Stimulated activated CD8-positive, alpha-beta memory T cell treated with anti-CD3 and anti-CD28 coated beads, Interleukin-7, amount 100 ng/mL, for 1 hour (primary cell): ENCODE results near the gene PICALM.

Source experiments
- DNase-seq, 2 donors: peaks; one replicate each; pipeline ENCODE4 v3.0.0-alpha.2; 2020; ENCODE audit warnings: low read depth in 2 of 2

PICALM gene

DNA sequence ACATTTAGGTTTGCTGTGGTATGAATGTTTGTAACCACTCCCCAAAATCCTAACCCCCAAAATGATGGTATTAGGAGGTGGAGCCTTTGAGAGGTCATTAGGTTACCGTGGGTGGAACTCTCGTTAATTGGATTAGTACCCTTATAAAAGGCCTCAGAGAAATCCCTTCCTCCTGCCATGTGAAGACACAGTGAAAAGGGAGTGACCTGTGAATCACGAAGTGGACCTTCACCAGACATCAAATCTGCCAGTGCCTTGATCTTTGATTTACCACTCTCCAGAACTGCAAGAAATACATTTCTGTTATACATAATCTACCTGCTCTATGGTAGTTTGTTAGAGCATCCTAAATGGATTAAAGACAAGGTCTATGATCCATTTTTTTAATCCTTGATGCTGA is 12.6 kb upstream of the PICALM start:
- no peak for DNase-seq

DNA sequence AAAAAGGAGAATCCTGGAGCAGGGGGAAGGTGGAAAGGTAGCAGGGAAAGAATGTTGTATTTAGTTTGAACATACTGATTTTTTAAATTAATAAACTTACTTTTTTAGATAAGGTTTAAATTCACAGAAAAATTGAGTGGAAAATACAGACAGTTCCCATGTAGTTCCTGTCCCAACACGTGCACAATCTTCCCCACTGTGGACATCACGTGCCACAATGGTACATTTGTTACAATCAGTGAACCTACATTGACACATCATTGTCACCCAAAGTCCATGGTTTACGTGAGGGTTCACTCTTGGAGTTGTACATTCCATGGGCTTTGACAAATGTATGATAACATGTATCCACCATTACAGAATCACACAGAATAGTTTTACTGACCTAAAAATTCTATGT is 10.5 kb upstream of the PICALM start:
- no peak for DNase-seq

DNA sequence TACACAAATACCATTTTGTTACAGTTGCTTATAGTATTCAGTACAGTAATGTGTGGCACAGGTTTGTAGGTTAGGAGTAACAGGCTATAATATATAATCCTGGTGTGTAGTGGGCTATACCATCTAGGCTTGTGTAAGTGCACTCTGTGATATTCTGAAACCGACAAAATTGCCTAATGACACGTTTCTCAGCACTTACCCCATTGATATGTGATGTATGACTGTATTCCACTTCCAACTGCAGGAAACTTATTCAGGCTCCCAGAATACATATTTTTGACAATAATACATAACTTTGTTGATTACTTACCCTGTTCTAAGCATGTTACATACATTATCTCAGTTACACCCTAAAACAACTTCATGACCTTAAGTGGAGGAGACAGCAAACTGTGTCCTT is 5.1 kb upstream of the PICALM start:
- DNase-seq = no peak

DNA sequence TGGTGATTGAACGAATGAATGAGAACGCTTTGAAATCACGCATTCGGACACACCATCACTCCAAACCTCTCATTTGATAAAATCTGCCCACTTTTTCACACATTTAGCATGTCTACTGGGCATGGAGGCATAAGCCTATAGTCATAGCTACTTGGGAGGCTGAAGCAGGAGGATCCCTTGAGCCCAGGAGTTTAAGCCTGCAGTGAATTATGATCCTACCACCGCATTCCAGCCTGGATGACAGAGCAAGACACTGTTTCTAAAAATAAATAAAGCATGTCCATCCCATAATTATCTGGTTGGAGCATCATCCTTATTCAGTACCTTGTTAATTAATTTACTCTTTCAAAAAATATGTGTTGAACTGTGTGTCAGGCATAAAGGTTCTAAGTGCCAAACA is 3.3 kb upstream of the PICALM start:
- no peak for DNase-seq

DNA sequence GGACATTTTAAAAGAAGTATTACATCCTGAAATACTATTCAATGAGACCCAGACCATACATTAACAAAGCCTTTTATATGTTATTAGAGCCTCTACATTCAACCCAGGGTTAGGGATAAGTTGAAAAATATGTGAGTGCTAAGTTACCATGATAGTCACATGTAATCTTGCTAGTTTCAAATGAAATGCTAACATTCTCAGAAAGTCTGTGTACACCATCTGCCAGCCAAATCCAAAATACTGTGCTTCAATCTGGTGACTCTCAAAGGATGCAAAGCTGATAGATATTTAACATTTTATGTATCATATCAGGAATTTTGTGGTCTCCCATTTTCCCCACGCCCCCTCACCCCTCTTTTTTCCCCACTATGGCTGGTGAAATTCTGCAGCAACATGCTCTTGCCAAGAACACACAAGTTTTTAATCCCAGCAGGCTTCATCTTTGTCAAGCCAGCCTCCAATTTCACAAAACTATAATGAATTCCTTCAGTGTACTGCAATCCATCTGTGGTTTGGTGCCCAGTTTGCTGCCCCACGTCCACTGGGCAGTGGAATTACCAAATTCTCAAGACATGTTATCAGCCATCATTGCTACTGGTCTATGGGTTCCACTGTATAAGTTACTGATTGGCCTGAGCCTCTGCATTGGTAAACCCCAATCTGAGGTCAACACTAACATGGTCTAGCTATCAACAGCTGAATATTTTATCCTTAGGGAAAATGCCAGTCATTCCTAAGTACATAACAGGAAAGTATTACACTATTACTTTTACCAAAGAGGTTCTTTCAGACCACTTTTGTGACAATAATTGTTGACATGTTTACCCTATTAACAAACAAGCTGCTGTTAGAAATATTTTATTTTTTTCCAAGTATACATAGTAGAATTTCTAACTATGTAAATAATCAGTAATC is 1.5 kb upstream of the PICALM start:
- no peak for DNase-seq

DNA sequence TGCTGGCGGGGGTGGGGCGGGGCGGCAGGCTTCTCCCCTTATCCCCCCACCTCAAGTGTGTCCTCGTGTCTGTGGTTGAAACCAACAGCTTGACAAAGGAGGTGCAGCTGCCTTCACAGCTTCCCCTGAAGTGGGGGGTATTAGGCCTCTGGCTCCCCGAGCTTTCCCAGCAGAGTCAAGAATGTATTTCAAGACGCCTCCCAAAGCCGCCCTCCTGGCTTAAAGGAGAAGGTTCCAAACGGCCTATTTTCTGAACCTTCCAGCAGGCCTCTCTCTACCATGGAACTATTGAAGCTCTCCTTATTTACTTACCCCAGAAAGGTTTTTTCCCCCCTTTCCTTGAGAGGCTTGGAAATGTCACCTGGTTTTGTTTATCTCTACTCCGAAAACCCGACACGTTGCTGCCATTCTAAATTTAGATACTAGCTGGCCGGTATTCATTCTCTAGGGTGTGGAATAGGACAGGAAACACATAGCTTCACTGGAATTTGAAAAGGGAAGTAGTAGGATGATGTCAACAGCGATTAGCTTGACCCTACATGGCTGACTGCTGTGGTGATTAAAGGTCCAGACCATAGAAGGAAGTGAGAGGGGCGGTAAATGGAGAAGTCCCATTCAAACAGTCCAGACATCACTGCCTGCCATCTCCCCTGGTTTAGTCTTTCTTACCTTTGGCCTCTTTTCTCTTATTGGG is 671 bp upstream of the PICALM start:
- no peak for DNase-seq

DNA sequence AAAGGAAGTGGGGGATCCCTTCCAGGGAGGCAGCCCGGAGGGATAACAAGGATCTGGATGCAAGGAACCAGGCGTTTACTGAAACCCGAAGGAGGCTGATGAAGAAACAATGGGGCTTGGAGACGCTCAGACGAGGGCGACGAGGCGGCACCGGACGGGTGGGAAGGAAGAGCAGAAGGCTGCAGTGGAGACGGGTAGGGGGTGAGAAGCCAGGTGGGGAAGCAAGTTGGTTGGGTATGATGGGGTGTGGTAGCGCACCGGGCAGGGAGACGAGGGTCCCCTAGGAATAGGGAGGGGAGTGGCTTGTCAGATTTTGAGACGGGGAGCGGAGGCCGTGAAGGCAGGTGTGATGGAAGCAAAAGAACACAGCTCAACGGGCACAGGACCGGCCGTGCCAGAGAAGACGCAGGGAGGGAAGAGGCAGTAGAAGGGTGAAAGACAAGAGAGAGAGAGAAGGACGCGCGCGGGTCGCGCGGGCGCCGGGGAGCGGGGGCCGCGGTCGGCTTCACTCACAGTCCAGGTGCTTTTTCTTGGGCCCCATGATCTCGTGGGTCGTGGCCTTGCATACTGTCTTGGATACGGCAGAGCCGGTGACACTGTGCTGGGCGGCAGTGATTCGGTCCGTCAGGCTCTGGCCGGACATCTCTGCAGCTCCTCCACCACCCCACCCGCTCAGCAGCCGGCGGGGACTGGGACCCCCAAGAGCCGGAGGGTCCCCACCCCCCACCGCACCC is 579 bp downstream of the PICALM start:
- peak in 1 of 2 donors; percentile 8 for DNase-seq

DNA sequence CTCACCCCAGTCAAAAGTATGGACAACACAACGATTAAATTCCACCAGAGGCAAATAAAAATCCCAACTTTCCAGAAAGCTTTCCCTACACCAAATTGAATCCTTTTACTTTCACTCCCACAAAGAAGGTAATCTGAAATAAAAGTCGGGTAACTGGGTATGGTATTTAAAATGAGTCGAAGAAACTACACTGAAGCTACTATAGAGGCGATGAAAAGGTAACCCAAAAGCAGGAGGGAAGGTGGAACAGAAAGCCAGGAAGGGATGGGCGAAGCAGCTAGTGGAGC is 1.1 kb downstream of the PICALM start:
- no peak for DNase-seq

DNA sequence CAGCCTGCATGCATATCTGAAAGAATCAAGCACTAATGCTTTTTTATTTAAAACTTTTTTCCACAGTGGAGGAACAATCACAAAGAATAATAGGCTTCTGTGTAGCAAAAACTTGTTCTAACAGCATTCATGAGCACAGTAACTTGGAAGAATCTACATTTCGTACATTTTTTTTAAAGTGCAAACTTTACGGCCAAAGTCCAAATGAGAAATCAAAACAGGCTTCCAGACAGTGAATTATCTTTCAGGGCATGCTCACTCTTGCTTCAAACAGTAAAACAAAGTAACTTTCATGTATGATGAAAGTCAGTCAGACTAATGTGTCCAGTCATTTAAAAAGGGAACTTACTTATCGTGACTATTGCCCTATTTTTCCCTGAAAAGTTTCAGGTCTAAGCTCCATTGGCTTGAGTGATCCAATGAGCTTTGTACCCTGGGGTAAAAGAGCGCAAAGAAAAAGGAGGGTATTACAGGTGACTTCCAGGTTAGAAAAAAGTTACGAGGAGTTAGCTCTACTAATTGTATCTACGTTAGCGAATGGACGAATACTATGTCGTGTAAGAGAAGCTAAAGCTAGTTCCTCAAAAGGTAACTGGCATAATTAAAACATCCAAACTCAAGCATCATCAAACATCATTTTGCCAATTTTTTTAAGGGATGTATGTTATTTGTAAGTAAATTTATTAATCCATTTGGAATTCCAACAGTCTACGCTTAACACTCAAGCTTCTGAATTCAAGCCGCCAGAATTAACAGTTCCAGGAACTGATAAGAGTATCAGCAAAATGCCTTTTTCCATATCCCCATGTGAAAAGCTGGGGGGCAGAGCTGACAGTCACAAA is 1.7 kb downstream of the PICALM start:
- no peak for DNase-seq

DNA sequence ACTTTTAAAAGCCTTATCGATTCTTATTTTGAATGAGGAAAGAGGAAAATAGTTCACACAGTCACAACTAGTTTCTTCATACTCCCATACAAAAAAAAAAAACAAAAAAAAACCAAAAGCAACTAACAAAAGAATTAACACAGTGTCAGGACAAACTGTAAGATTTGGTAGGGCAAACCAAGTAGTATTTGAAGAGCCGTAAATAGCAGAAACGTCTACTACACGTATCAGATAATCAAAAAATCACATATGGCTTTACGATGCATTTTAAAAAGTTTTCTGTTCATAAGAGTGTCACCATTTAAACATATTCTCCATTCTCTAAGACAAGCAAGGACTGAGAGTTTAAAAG is 2.3 kb downstream of the PICALM start:
- DNase-seq = no peak

DNA sequence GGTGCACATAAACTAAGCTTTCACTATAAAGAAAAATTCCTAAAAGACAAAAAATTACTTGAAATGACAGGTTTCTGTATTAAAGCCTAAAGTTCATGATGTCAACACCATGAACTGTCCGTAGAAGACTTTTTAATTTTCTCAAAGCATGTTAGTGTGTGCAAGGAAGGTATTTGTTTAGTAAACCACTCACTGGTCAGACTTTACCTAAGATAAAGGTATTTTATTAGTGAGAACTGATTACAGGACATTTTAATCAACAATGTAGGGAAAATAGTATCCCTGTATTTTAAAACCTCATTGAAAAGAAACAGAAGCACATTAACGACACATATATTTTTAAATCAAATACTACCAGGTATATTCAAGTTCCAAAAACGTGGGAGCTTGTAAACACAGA is 2.9 kb downstream of the PICALM start:
- DNase-seq = no peak

DNA sequence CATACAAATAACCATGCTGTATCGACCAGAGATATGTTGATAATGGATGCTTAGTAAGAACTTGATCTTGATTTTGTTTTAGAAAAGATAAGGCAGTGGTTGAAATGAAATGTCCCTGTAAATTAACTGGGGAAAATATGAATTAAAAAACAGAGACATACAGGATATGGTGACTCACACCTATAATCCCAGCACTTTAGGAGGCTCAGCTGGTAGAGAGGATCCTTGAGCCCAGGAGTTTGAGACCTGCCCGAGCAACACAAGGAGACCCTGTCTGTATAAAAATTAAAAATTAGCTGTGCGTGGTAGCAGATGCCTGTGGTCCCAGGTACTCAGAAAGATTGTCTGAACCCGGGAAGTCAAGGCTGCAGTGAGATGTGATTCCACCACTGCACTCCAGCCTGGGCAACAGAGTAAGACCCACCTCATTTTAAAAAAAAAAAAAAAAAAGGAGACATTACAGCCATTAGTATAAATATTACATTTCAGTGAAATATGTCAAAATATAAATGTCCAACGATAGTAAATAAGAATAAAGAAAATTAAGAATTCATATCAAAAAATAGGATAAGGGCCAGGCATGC is 4.6 kb downstream of the PICALM start:
- DNase-seq = no peak

DNA sequence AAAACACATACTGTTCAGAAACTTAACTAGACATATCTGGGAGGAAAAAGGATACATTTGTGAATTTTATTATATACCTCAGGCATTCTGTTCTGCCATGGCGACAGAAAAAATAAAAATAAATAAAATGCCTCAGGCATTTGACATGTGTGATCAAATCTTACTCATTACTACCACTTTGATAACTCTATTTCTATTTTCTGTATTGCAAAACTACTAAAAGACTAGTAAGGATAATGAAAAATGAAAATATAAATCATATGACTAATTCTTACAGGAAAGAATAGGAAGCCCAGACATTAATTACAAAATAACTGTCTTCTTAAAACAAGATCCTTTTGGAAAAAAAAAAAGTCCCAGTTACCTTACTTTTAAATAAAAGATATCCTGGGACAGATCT is 5.3 kb downstream of the PICALM start:
- DNase-seq = no peak

DNA sequence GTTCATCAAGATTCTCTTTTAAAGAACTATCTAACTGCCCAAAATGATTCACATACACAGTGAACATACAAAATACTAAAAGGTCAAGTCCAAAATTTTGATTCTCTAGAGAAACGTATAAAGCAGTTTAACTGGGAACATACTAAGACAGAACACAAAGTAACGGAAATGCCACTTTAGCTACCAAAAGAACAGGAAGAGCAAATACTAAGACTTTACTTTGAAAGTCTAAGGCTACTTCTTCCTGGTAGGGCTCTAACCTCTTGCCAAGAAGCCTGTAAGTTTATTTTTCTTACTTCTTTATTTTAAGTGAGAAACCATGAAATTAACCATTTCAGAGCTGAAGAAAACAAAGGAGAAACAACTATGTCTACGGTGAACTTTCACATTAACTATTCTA is 6.2 kb downstream of the PICALM start:
- DNase-seq = no peak

DNA sequence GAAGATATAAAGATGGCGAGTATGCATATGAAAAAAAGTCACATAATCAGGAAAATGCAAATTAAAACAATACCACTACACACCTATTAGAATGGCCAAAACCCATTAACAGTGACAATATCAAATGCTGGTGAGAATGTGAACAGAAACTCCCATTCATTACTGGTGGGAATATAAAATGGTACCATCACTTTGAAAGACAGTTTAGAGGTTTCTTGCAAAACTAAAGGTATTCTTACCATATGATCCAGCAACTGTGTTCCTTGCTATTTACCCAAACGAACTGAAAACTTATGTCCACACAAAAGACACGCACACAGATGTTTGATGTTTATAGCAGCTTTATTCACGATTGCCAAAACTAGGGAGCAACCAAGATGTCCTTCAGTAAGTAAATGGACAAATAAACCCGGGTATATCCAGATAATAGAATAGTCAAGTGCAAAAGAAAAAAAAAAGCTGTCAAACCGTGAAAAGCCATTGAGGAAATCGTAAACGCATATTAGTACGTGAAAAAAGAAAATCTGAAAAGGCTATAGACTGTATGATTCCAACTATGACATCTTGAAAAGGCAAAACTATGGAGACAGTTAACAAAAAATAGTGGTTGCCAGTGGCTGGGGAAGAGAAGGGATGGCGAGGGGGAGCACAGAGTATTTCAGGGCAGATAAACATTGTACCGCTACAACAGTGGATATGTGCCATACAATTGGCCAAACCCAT is 7.2 kb downstream of the PICALM start:
- DNase-seq = no peak

DNA sequence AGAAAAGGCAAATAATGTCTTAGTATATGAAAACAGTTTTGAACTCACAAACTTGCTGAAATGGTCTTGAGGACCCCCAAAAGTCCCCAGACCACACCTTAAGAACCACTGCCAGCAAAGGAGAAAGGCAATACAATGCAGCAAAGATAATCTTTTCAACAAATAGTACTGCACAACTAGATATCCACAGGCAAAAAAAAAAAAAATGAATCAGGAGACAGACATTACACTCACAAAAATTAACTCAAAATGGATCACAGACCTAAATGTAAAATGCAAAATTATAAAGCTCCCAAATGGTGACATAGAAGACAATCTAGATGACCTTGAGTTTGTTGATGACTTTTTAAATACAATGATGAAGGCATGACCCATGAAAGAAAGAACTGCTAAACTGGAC is 8.3 kb downstream of the PICALM start:
- DNase-seq = no peak

DNA sequence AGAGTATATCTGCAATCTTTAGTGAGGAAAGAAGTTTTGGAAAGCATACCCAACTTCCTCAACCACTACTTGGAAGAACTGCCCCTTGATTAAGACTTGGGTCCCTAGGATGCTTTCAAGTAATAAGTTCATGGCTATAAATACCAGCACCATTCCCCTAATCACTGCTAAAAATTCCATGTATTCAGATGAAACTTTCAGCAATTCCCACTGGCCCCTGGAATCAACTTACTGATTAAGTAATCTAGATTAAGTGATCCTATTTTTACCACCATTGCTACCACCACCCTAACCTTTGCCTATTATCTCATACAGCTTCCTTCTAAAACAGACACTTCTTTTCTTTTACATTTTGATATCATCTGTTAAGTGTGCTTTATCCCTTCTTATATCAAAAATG is 10.5 kb downstream of the PICALM start:
- DNase-seq = no peak

DNA sequence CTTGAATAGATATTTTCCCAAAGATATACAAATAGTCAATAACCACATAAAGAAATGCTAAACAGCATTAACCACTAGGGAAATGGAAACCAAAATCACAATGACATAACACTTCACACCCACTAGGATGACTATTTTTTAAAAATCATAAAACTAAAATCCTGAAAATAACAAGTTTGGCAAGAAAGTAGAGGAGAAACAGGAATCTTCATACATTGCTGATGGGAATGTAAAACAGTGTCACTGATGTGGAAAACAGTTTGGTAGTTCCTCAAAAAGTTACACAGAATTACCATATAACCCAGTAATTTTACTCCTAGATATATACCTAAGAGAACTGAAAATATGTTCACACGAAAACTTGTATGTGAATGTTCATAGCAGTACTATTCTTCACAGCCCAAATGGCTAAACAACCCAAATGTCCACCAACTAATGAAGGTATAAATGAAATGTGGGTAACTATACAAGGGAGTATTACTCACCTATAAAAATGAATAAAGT is 12.5 kb downstream of the PICALM start:
- DNase-seq = no peak

DNA sequence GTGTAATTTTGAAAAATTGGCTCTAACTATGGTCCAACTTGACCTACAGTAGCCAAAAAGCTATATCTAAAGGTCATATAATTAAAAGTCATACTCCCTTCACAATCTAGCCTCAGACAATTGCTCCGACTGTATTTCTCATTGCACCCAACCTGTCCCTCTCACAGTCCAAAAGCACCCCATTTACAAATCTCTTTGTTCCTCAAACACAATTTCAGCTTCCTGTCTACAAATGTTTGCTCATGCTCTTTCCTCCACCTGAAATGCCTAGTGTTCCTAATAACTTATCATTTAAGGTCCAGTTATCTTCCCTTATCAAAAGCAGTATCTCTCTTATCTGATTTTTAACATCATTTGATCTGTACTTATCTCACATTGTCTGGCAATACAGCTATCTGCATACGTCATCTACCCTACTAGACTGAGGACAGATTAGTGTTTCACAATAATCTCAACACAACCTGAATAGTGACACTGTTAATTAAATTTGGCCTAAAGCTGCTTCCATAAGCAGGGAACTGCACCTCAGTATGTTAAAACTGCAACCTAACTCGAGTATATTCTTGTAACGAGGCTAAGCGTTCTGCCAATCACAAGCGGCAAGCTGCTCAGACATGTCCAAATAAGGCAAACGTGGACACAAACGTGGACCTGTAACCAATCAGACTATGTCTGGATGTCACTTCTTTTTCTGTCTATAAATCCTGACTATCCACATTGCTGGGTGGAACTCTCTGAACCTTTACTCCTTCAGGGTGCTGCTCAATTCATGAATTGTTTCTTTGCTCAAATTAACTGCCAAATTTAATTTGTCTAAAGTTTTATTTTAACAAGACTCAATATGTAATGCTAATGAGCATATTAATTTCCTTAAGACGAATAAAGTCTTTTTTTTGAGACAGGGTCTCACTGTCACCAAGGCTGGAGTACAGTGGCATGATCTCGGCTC is 15.9 kb downstream of the PICALM start:
- DNase-seq = no peak
